ENCODE results near the gene KLF1. TPM values are rescaled to one million over a fixed set of nuclear protein-coding genes. Genes with fewer than 3 reads are reported as not detected.
A peak's percentile ranks its signal among the peaks of the same experiment; 100 is the strongest.

The KLF1 gene
- total and polyA plus RNA-seq, 2 of the 13 experiments (the other 11 are each of a cell fraction or from before 2014, with no cell fraction given) = not detected

DNA sequence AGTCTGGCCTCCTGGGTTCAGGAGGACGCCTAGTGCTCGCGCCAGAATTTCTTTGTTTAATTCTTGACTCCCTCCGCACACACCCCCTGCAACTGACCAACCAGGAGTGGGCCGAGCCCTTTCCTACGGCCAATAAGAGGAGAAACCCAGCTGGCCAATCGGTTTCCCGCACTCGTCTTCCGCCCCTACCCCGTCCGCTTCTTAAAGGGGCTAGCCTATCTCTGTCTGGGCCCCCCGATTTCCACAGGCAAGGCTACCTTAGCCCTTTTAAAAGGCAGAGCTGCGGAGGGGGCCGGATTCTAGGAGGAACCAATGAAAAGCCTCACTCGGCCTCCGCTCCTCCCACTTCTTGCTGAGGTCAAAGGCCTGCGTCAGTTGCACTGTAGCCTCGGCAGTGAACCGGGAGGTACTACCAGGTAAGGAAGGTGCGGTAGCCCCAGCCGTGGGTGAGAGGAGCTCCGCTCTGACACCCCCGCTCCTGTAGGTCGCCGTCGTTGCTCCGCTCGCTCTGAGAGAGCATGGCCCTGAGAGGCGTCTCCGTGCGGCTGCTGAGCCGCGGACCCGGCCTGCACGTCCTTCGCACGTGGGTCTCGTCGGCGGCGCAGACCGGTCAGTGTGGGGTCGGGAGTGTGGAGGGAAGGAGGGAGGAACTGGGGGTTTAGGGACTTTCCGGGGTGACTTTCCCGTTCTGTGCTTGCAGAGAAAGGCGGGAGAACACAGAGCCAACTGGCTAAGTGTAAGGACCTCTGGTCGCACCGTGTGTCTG, 4.0 kb upstream of the KLF1 start, which contains the start of gene GCDH (continued):
- TF ChIP-seq ZZZ3 (CRISPR knock-in tag; IDR thresholded peaks at IDR 0.05; ENCODE audit: borderline replicate concordance) (0 out of 2 replicates have a peak, but pooled peaks have one; percentile 17), ESRRA (CRISPR knock-in tag; IDR thresholded peaks at IDR 0.05; ENCODE audit: low read depth) (0 out of 2 replicates have a peak, but pooled peaks have one; percentile 39), YEATS2 (CRISPR knock-in tag; IDR thresholded peaks at IDR 0.05; ENCODE audit: borderline replicate concordance) (peak; percentile 71), ZFP41 (CRISPR knock-in tag; IDR thresholded peaks at IDR 0.05; ENCODE audit: borderline replicate concordance) (peak; percentile 75; the same call in 1 of the 2 replicates), ZNF556 (CRISPR knock-in tag; IDR thresholded peaks at IDR 0.05; ENCODE audit: borderline replicate concordance) (peak; percentile 59; the same call in 1 of the 2 replicates), ADNP (CRISPR knock-in tag; IDR thresholded peaks at IDR 0.05) (no peak), ZNF138 (CRISPR knock-in tag; IDR thresholded peaks at IDR 0.05; ENCODE audit: low read depth) (peak; percentile 53; the same call in 1 of the 2 replicates), FOXK1 (CRISPR knock-in tag; IDR thresholded peaks at IDR 0.05; ENCODE audit: borderline replicate concordance, low read depth) (peak; percentile 81; the same call in 1 of the 2 replicates), ZNF562 (CRISPR knock-in tag; IDR thresholded peaks at IDR 0.05; ENCODE audit: borderline replicate concordance) (no peak), SATB2 (CRISPR knock-in tag; IDR thresholded peaks at IDR 0.05) (no peak), ZNF296 (CRISPR knock-in tag; conservative IDR thresholded peaks at IDR 0.05) (no peak; the same call in 1 of the 2 replicates), ZFP36L1 (CRISPR knock-in tag; IDR thresholded peaks at IDR 0.05) (no peak), ZNF720 (CRISPR knock-in tag; IDR thresholded peaks at IDR 0.05) (no peak), CBX1 (IDR thresholded peaks at IDR 0.05; ENCODE audit: low read depth) (no peak), UBTF (CRISPR knock-in tag; IDR thresholded peaks at IDR 0.05) (peak; percentile 74), NR3C1 (CRISPR knock-in tag; IDR thresholded peaks at IDR 0.05) (no peak), ZC3H13 (CRISPR knock-in tag; IDR thresholded peaks at IDR 0.05) (no peak), ZNF607 (CRISPR knock-in tag; IDR thresholded peaks at IDR 0.05; ENCODE audit: borderline replicate concordance) (no peak; the same call in 1 of the 2 replicates), ZNF431 (CRISPR knock-in tag; IDR thresholded peaks at IDR 0.05; ENCODE audit: borderline replicate concordance, low read depth) (no peak), ZNF782 (CRISPR knock-in tag; IDR thresholded peaks at IDR 0.05; ENCODE audit: borderline replicate concordance) (peak; percentile 48; the same call in 1 of the 2 replicates), KDM5B (CRISPR knock-in tag; IDR thresholded peaks at IDR 0.05; ENCODE audit: borderline replicate concordance) (peak; percentile 92), ZNF710 (CRISPR knock-in tag; IDR thresholded peaks at IDR 0.05; ENCODE audit: borderline replicate concordance) (0 out of 2 replicates have a peak, but pooled peaks have one; percentile 79), TEAD3 (CRISPR knock-in tag; optimal IDR thresholded peaks at IDR 0.05; ENCODE audit: borderline replicate concordance) (peak; percentile 27)
- TF ChIP-seq, protein P1, sequence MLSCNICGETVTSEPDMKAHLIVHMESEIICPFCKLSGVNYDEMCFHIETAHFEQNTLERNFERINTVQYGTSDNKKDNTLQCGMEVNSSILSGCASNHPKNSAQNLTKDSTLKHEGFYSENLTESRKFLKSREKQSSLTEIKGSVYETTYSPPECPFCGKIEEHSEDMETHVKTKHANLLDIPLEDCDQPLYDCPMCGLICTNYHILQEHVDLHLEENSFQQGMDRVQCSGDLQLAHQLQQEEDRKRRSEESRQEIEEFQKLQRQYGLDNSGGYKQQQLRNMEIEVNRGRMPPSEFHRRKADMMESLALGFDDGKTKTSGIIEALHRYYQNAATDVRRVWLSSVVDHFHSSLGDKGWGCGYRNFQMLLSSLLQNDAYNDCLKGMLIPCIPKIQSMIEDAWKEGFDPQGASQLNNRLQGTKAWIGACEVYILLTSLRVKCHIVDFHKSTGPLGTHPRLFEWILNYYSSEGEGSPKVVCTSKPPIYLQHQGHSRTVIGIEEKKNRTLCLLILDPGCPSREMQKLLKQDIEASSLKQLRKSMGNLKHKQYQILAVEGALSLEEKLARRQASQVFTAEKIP (CRISPR knock-in tag; IDR thresholded peaks at IDR 0.05; ENCODE audit: borderline replicate concordance) = no peak
